ENCODE data around the gene EPHA8.

EPHA8 gene

GRCh38 chr1:22572818-22573217 is 9.5 kb downstream of the EPHA8 start:
- no peak for DNase-seq (ENCODE audit: low read depth)
- no peak overlapping the region for H3K4me3 ChIP-seq (ENCODE audit: low read depth, low read length)

GRCh38 chr1:22573237-22573636 is 9.9 kb downstream of the EPHA8 start:
- no peak overlapping the region for H3K4me3 ChIP-seq (ENCODE audit: low read depth, low read length)
- TF ChIP-seq CTCF (IDR thresholded peaks at IDR 0.05; ENCODE audit: low read depth, low read length, missing control alignments) = no peak
- no peak for DNase-seq (ENCODE audit: low read depth)

More at GRCh38 chr1:22572818-22573217, 9.5 kb downstream of the EPHA8 start:
- no peak for TF ChIP-seq CTCF (IDR thresholded peaks at IDR 0.05; ENCODE audit: low read depth, low read length, missing control alignments)

GRCh38 chr1:22575532-22576149 is 12.4 kb downstream of the EPHA8 start:
- no peak for TF ChIP-seq CTCF (IDR thresholded peaks at IDR 0.05; ENCODE audit: low read depth, low read length, missing control alignments)
- DNase-seq (ENCODE audit: low read depth) = no peak
- no peak overlapping the region for H3K4me3 ChIP-seq (ENCODE audit: low read depth, low read length)

- no peak for TF ChIP-seq CTCF (IDR thresholded peaks at IDR 0.05; ENCODE audit: low read depth, low read length, missing control alignments)
- no peak for DNase-seq (ENCODE audit: low read depth)
- H3K4me3 ChIP-seq (ENCODE audit: low read depth, low read length) = no peak overlapping the region
Measured at GRCh38 chr1:22576150-22576544, 12.9 kb downstream of the EPHA8 start.

- DNase-seq (ENCODE audit: low read depth) = no peak
- no peak overlapping the region for H3K4me3 ChIP-seq (ENCODE audit: low read depth, low read length)
- no peak for TF ChIP-seq CTCF (IDR thresholded peaks at IDR 0.05; ENCODE audit: low read depth, low read length, missing control alignments)
Measured at GRCh38 chr1:22576617-22577016, 13.3 kb downstream of the EPHA8 start.

- no peak for TF ChIP-seq CTCF (IDR thresholded peaks at IDR 0.05; ENCODE audit: low read depth, low read length, missing control alignments)
- no peak overlapping the region for H3K4me3 ChIP-seq (ENCODE audit: low read depth, low read length)
Measured at GRCh38 chr1:22578732-22579361, 15.6 kb downstream of the EPHA8 start.

More at GRCh38 chr1:22578732-22579361, 15.6 kb downstream of the EPHA8 start:
- DNase-seq (ENCODE audit: low read depth) = no peak
